ENCODE measurements around the gene MFN1. TPM values are rescaled to one million over a fixed set of nuclear protein-coding genes. Genes with fewer than 3 reads are reported as not detected.

The MFN1 gene
- 49.1 and 75.3 TPM in 2 replicates for total RNA-seq

GRCh38 chr3:179347345-179348194 lies at the start of gene MFN1:
TSS of gene MFN1 (plus strand) at chr3:179347709. CDS start at chr3:179348852, 1,143 bp downstream.

GRCh38 chr3:179322286-179323196 lies 25.0 kb upstream of the MFN1 start, which contains the start of gene ZNF639:
TSS of gene ZNF639 (plus strand) at chr3:179323031. CDS start at chr3:179328294, 5,263 bp downstream.

Other genes starting within 250 kb of the MFN1 start
- gene PIK3CA, start 199.4 kb upstream of the MFN1 start, total RNA-seq: 27.5 and 48.6 TPM in 2 replicates
- 0.50 and 1.0 TPM in 2 replicates for gene KCNMB3, start 96.6 kb upstream of the MFN1 start, total RNA-seq
- 36.4 and 48.6 TPM in 2 replicates for gene ZNF639, start 24.7 kb upstream of the MFN1 start, total RNA-seq
- 64.7 and 97.0 TPM in 2 replicates for gene GNB4, start 103.8 kb downstream of the MFN1 start, total RNA-seq
- gene ACTL6A, start 215.2 kb downstream of the MFN1 start, total RNA-seq: 41.5 and 86.0 TPM in 2 replicates

Data from smooth muscle cell of trachea (primary cell).